IPS-15b (cell line): ENCODE results near the gene LPAR1.
"Not testable (repeated sequence)": the region's sequence is repeated elsewhere in the genome, so short reads cannot be mapped to it uniquely, and the experiment has no call there.

ENCODE experiments used
- H3K27me3 ChIP-seq: one replicate; pipeline ENCODE4 v1.6.1; 2013; ENCODE audit warnings: low read length; ENCODE audit not compliant: control insufficient read depth, insufficient read depth
- H3K36me3 ChIP-seq: one replicate; pipeline ENCODE4 v1.6.1; 2013; ENCODE audit warnings: low read length; ENCODE audit not compliant: control insufficient read depth, insufficient read depth
- H3K4me1 ChIP-seq: one replicate; pipeline ENCODE4 v1.6.1; 2013; ENCODE audit warnings: mild to moderate bottlenecking, low read length; ENCODE audit not compliant: control insufficient read depth, insufficient read depth
- H3K4me3 ChIP-seq: one replicate; pipeline ENCODE4 v1.5.1; 2013; ENCODE audit warnings: low read depth, low read length
- H3K9ac ChIP-seq: one replicate; pipeline ENCODE4 v1.6.1; 2013; ENCODE audit warnings: low read depth, mild to moderate bottlenecking, low read length
- H3K9me3 ChIP-seq: one replicate; pipeline ENCODE4 v1.6.1; 2013; ENCODE audit warnings: mild to moderate bottlenecking, low read length; ENCODE audit not compliant: control insufficient read depth, insufficient read depth

The LPAR1 gene

DNA sequence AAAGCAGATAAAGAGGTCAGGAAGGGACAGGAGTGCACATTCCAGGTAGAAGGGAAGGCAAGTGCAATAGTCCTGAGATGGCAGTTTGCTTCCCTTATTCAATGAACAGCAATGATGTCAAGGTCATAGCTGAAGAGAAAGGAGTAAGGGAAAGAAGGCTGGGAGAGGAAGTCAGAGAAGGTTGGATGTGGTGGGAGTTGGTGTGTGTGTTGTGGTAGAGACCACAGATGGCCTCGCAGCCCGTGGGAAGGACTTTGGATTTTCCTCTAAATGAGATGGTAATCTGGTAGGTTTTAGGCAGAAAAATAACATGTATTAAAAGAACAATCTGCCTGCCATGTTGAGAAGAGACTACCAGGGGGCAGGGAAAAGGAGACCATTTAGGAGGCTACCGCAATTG is 25.1 kb upstream of the LPAR1 start:
- Histone ChIP-seq H3K9me3 (no peaks in the 10 kb centered on the region), H3K4me1 (no peaks in the 10 kb centered on the region), H3K27me3 (no peaks in the 10 kb centered on the region), H3K36me3 (no peaks in the 10 kb centered on the region), H3K4me3 (no peak overlapping the region), H3K9ac (no peak overlapping the region)

DNA sequence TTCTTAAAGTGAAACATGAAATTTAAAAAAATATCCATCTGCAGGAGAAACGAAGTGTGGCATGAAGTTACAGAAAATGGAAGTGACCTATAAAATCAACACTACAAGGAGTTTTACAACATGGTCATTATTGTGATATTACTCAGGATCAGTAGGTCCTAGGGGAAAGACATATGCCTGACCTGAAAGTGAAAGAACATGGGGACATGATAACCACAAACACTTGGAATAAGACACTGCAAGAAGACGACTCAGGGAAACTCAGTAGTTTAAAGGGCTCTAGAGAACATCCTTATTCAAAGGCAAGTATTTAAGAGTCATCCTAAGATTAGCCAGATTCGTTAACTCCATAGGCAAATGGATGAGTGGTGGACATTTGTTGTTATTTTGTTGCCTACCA is 19.9 kb upstream of the LPAR1 start:
- H3K4me3 ChIP-seq = no peak overlapping the region

GRCh38 chr9:111056538-111056937 is 18.3 kb upstream of the LPAR1 start:
- H3K36me3 ChIP-seq = no peaks in the 10 kb centered on the region
- H3K27me3 ChIP-seq = no peaks in the 10 kb centered on the region
- no peak overlapping the region for H3K4me3 ChIP-seq
- H3K4me1 ChIP-seq = no peaks in the 10 kb centered on the region
- no peaks in the 10 kb centered on the region for H3K9me3 ChIP-seq
- H3K9ac ChIP-seq = no peak overlapping the region

More for the DNA sequence above, 19.9 kb upstream of the LPAR1 start:
- H3K27me3 ChIP-seq = no peaks in the 10 kb centered on the region
- H3K9ac ChIP-seq = no peak overlapping the region
- no peaks in the 10 kb centered on the region for H3K36me3 ChIP-seq
- H3K4me1 ChIP-seq = no peaks in the 10 kb centered on the region
- no peaks in the 10 kb centered on the region for H3K9me3 ChIP-seq

- H3K4me3 ChIP-seq = no peak overlapping the region
- no peaks in the 10 kb centered on the region for H3K9me3 ChIP-seq
These were observed 14.5 kb upstream of the LPAR1 start for GRCh38 chr9:111052791-111053190.

GRCh38 chr9:111051400-111051799 is 13.1 kb upstream of the LPAR1 start:
- no peaks in the 10 kb centered on the region for H3K36me3 ChIP-seq
- no peak overlapping the region for H3K4me3 ChIP-seq
- no peaks in the 10 kb centered on the region for H3K9me3 ChIP-seq
- no peak overlapping the region for H3K9ac ChIP-seq
- H3K27me3 ChIP-seq = no peaks in the 10 kb centered on the region
- H3K4me1 ChIP-seq = no peaks in the 10 kb centered on the region

More at GRCh38 chr9:111052791-111053190, 14.5 kb upstream of the LPAR1 start:
- H3K36me3 ChIP-seq = no peaks in the 10 kb centered on the region
- no peaks in the 10 kb centered on the region for H3K4me1 ChIP-seq
- no peaks in the 10 kb centered on the region for H3K27me3 ChIP-seq
- no peak overlapping the region for H3K9ac ChIP-seq

GRCh38 chr9:111050819-111051218 is 12.5 kb upstream of the LPAR1 start:
- Histone ChIP-seq H3K27me3 (no peaks in the 10 kb centered on the region), H3K36me3 (no peaks in the 10 kb centered on the region), H3K4me1 (no peaks in the 10 kb centered on the region), H3K9ac (no peak overlapping the region), H3K9me3 (no peaks in the 10 kb centered on the region), H3K4me3 (no peak overlapping the region)

DNA sequence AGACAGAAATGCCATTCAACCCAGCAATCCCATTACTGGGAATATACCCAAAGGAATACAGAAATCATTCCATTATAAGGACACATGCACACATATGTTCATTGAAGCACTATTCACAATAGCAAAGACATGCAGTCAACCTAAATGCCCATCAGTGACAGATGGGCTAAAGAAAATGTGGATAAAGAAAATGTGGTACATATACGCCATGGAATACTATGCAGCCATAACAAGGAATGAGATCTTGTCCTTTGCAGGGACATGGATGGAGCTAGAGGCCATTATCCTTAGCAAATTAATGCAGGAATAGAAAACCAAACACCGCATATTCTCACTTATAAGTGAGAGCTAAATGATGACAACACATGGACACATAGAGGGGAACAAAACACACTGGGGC is 9.0 kb upstream of the LPAR1 start:
- H3K27me3 ChIP-seq, H3K4me1 ChIP-seq, H3K9ac ChIP-seq, H3K9me3 ChIP-seq, H3K36me3 ChIP-seq, H3K4me3 ChIP-seq: not testable (repeated sequence)

GRCh38 chr9:111041902-111042301 is 3.6 kb upstream of the LPAR1 start:
- no peaks in the 10 kb centered on the region for H3K4me1 ChIP-seq
- H3K27me3 ChIP-seq = peaks cover 12% of the 10 kb centered on the region
- H3K9ac ChIP-seq = no peak overlapping the region
- no peaks in the 10 kb centered on the region for H3K9me3 ChIP-seq
- H3K4me3 ChIP-seq = no peak overlapping the region
- H3K36me3 ChIP-seq = no peaks in the 10 kb centered on the region

DNA sequence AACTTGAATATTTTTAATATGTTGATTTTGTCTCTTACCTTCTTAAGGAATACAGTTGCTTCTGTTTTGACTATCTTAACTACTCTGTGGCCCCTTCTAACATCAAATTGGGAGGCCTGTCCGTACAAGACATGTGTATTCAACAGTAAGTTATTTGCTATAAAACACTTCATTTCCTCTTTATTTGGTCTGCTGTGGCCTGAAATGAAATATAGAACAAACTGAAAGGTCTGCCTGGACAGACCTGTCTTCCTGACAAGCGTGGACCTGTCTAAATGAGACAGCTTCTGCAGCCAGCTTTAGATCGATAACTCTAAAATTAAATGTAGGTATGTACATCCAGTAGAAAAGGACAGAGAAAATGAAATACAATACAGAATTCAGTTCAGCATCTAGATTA is 2.2 kb upstream of the LPAR1 start:
- Histone ChIP-seq H3K4me1 (no peaks in the 10 kb centered on the region), H3K36me3 (no peaks in the 10 kb centered on the region), H3K27me3 (peaks cover 12% of the 10 kb centered on the region), H3K9ac (no peak overlapping the region), H3K4me3 (no peak overlapping the region), H3K9me3 (no peaks in the 10 kb centered on the region)

- no peak overlapping the region for H3K9ac ChIP-seq
- peak overlapping the region; percentile 63 for H3K4me3 ChIP-seq
- H3K36me3 ChIP-seq = no peaks in the 10 kb centered on the region
- peaks cover 12% of the 10 kb centered on the region for H3K27me3 ChIP-seq
- H3K4me1 ChIP-seq = no peaks in the 10 kb centered on the region
- H3K9me3 ChIP-seq = no peaks in the 10 kb centered on the region
These were observed 1.1 kb upstream of the LPAR1 start for GRCh38 chr9:111039231-111039906.

GRCh38 chr9:111037708-111038330 is 451 bp downstream of the LPAR1 start:
- H3K27me3 ChIP-seq = peaks cover 12% of the 10 kb centered on the region
- H3K9me3 ChIP-seq = no peaks in the 10 kb centered on the region
- H3K36me3 ChIP-seq = no peaks in the 10 kb centered on the region
- H3K9ac ChIP-seq = peak overlapping the region; percentile 47
- no peaks in the 10 kb centered on the region for H3K4me1 ChIP-seq
- peak overlapping the region; percentile 63 for H3K4me3 ChIP-seq

DNA sequence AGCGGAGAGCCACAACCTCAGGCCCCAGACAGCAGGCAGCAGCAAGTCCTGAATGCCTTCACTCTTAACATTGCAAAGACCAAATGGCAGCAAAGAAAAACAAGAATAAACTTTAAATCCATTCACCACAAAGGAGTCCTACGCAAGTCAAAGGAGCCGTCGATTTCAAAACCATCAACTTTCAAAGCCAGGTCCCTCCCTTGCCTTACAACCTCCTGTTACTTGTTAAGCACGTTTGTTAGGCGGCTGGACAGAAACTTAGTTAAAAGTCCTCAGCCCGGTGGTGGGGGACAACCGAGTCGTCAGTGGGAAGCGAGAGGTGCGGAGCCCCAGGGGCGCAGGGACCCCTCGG is 938 bp downstream of the LPAR1 start:
- Histone ChIP-seq H3K9me3 (no peaks in the 10 kb centered on the region), H3K36me3 (no peaks in the 10 kb centered on the region), H3K4me1 (no peaks in the 10 kb centered on the region), H3K4me3 (peak overlapping the region; percentile 63), H3K9ac (peak overlapping the region; percentile 47), H3K27me3 (peaks cover 12% of the 10 kb centered on the region)
